ENCODE results near the gene KANK3. TPM values are rescaled to one million over a fixed set of nuclear protein-coding genes. Genes with fewer than 3 reads are reported as not detected.
"Not testable (repeated sequence)": the region's sequence is repeated elsewhere in the genome, so short reads cannot be mapped to it uniquely, and the experiment has no call there.

The KANK3 gene
- total RNA-seq, 4 donors from 2014 or later, result 7.1 to 16.0 (median 13.7) TPM

DNA sequence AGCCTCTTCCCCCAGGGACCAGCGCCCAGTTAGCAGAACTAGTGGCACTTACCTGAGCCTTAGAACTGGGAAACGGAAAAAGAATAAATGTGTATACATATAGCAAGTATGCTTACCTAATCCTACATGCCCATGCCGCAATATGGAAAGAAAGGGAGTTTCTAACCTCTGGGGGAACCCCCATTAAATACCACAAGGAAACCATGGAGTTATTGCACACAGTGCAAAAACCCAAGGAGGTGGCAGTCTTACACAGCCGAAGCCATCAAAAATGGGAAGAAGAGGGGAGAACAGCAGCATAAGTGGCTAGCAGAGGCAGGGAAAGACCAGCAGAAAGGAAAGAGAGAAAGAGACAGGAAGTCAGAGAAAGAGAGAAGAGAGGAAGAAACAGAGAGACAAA lies 41.5 kb upstream of the KANK3 start:
- H3K27ac ChIP-seq; ATAC-seq; H3K9me3 ChIP-seq; intact Hi-C loops (cut with DNase I; ENCODE audit: low total_unique reads); H3K36me3 ChIP-seq; in situ Hi-C loops (cut with MboI; ENCODE audit: low sequenced_read_pairs in 4 of 4); H3K4me3 ChIP-seq; H3K27me3 ChIP-seq; DNase-seq: not testable (repeated sequence)
- peaks cover 11 to 20% of the 10 kb centered on the region in 2 donors for H3K4me1 ChIP-seq

DNA sequence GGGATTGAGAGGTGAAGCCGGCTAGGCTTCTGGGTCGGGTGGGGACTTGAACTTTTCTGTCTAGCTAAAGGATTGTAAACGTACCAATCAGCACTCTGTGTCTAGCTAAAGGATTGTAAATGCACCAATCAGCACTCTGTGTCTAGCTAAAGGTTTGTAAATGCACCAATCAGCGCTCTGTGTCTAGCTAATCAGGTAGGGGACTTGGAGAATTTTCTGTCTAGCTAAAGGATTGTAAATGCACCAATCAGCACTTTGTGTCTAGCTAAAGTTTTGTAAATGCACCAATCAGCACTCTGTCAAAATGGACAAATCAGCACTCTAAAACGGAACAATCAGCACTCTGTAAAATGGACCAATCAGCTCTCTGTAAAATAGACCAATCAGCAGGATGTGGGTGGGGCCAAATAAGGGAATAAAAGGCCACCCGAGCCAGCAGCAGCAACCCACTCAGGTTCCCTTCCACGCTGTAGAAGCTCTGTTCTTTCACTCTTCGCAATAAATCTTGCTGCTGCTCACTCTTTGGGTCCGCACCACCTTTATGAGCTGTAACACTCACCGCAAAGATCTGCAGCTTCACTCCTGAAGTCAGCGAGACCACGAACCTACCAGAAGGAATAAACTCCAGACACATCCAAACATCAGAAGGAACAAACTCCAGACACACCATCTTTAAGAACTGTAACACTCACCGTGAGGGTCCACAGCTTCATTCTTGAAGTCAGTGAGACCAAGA lies 36.3 kb upstream of the KANK3 start:
- DNase-seq; H3K9me3 ChIP-seq; H3K4me1 ChIP-seq; intact Hi-C loops (cut with DNase I; ENCODE audit: low total_unique reads); H3K27ac ChIP-seq; H3K27me3 ChIP-seq; ATAC-seq; in situ Hi-C loops (cut with MboI; ENCODE audit: low sequenced_read_pairs in 4 of 4); H3K4me3 ChIP-seq; H3K36me3 ChIP-seq: not testable (repeated sequence)

DNA sequence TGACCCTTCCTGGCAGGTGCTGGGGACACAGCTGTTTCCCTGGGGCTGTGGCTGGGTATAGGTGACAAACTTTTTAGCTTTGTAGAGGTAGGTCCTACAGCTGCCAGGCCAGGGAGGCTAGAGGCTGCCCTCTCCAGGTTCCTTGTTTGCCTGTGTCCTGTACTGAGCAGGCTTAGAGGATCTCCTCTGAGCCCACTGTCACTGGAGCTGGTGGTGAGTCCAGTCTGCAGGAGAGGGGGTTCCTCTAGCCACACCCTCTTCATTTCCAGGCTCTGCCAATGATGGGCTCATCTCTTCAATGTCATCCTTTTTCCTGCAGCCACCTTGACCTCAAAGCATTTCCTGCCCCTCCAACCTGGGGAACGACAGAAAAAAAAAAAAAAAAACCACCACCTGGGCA lies 34.5 kb upstream of the KANK3 start:
- Histone ChIP-seq H3K27ac (no peak overlapping the region), H3K36me3 (peaks cover 0 to 20% of the 10 kb centered on the region in 2 donors), H3K4me1 (peaks cover 7% of the 10 kb centered on the region in 2 donors), H3K4me3 (no peak overlapping the region), H3K27me3 (no peaks in the 10 kb centered on the region), H3K9me3 (no peaks in the 10 kb centered on the region)
- no peak for DNase-seq
- intact Hi-C loops (cut with DNase I; ENCODE audit: low total_unique reads), result no loop called here
- TF ChIP-seq CTCF (IDR thresholded peaks at IDR 0.05 in 4 of 5, conservative IDR thresholded peaks at IDR 0.05 in 1 of 5), result no peak
- no peak for TF ChIP-seq POLR2A (IDR thresholded peaks at IDR 0.05)
- no peak for ATAC-seq
- in situ Hi-C loops (cut with MboI; ENCODE audit: low sequenced_read_pairs in 4 of 4), result no loop called here

DNA sequence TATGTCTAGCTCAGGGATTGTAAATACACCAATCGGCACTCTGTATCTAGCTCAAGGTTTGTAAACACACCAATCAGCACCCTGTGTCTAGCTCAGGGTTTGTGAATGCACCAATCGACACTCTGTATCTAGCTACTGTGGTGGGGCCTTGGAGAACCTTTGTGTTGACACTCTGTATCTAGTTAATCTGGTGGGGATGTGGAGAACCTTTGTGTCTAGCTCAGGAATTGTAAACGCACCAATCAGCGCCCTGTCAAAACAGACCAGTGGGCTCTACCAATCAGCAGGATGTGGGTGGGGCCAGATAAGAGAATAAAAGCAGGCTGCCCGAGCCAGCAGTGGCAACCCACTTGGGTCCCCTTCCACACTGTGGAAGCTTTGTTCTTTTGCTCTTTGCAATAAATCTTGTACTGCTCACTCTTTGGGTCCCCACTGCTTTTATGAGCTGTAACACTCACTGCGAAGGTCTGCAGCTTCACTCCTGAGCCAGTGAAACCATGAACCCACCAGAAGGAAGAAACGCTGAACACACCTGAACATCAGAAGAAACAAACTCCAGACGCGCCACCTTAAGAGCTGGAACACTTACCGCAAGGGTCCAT lies 33.4 kb upstream of the KANK3 start:
- H3K9me3 ChIP-seq; H3K4me1 ChIP-seq; intact Hi-C loops (cut with DNase I; ENCODE audit: low total_unique reads); DNase-seq; ATAC-seq; H3K27me3 ChIP-seq; H3K27ac ChIP-seq; in situ Hi-C loops (cut with MboI; ENCODE audit: low sequenced_read_pairs in 4 of 4); H3K4me3 ChIP-seq: not testable (repeated sequence)
- peaks cover 0 to 25% of the 10 kb centered on the region in 2 donors for H3K36me3 ChIP-seq

DNA sequence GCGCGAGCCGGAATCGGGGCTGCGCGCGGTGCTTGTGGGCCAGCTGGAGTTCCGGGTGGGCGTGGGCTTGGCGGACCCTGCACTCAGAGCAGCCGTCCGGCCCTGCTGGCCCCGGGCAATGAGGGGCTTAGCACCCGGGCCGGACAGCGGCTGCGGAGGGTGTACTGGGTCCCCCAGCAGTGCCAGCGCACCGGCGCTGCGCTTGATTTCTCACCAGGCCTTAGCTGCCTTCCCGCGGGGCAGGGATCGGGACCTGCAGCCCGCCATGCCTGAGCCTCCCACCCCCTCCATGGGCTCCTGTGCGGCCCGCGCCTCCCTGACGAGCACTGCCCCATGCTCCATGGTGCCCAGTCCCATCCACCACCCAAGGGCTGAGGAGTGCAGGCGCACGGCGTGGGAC lies 32.7 kb upstream of the KANK3 start:
- H3K4me1 ChIP-seq; in situ Hi-C loops (cut with MboI; ENCODE audit: low sequenced_read_pairs in 4 of 4); H3K27me3 ChIP-seq; intact Hi-C loops (cut with DNase I; ENCODE audit: low total_unique reads); H3K27ac ChIP-seq; H3K4me3 ChIP-seq; DNase-seq; ATAC-seq; H3K9me3 ChIP-seq: not testable (repeated sequence)
- H3K36me3 ChIP-seq, result peaks cover 0 to 27% of the 10 kb centered on the region in 2 donors

- intact Hi-C loops (cut with DNase I; ENCODE audit: low total_unique reads) (no loop called here), in situ Hi-C loops (cut with MboI; ENCODE audit: low sequenced_read_pairs in 4 of 4) (no loop called here)
- peaks cover 0 to 35% of the 10 kb centered on the region in 2 donors for H3K36me3 ChIP-seq
- peaks cover 0 to 4% of the 10 kb centered on the region in 2 donors for H3K4me1 ChIP-seq
- no peak overlapping the region for H3K4me3 ChIP-seq
- no peaks in the 10 kb centered on the region for H3K9me3 ChIP-seq
- H3K27me3 ChIP-seq, result no peaks in the 10 kb centered on the region
- ATAC-seq (peak; percentile 67 to 85), DNase-seq (peak; percentile 50 to 66)
- TF ChIP-seq CTCF (IDR thresholded peaks at IDR 0.05 in 4 of 5, conservative IDR thresholded peaks at IDR 0.05 in 1 of 5), result no peak
- no peak for TF ChIP-seq POLR2A (IDR thresholded peaks at IDR 0.05)
- peak overlapping the region; percentile 7 to 78 (median 56) for H3K27ac ChIP-seq
Observed at GRCh38 chr19:8373867-8374813, 31.1 kb upstream of the KANK3 start.
